Stimulated activated CD4-positive, alpha-beta T cell treated with anti-CD3 and anti-CD28 coated beads, TNF-alpha, amount 100 ng/mL, for 24 hours (primary cell): Measurements from ENCODE around the gene PPP2R3A.
"Not testable (repeated sequence)": the region's sequence is repeated elsewhere in the genome, so short reads cannot be mapped to it uniquely, and the experiment has no call there.

Source experiments
- DNase-seq, 3 experiments: peaks; one replicate each; pipeline ENCODE4 v3.0.0-alpha.2; 2020; ENCODE audit warnings: low read depth in 3 of 3

Gene PPP2R3A

GRCh38 chr3:136149667-136150066 lies 184.1 kb downstream of the PPP2R3A start:
- no peak for DNase-seq

GRCh38 chr3:136151219-136151618 lies 185.7 kb downstream of the PPP2R3A start:
- DNase-seq: no peak

- no peak for DNase-seq
These were observed 186.8 kb downstream of the PPP2R3A start for GRCh38 chr3:136152176-136152843.

GRCh38 chr3:136152963-136153362 lies 187.4 kb downstream of the PPP2R3A start:
- no peak for DNase-seq

GRCh38 chr3:136161516-136161915 lies 196.0 kb downstream of the PPP2R3A start:
- no peak for DNase-seq

- no peak for DNase-seq
These were observed 196.8 kb downstream of the PPP2R3A start for GRCh38 chr3:136162322-136162721.

- DNase-seq: not testable (repeated sequence)
These were observed 198.1 kb downstream of the PPP2R3A start for GRCh38 chr3:136163607-136164006.

GRCh38 chr3:136166507-136166906 lies 201.0 kb downstream of the PPP2R3A start:
- no peak for DNase-seq

GRCh38 chr3:136168236-136168635 lies 202.7 kb downstream of the PPP2R3A start:
- not testable (repeated sequence) for DNase-seq

GRCh38 chr3:136171097-136171542 lies 205.6 kb downstream of the PPP2R3A start:
- DNase-seq: no peak

- DNase-seq: no peak
These were observed 208.5 kb downstream of the PPP2R3A start for GRCh38 chr3:136173939-136174490.

GRCh38 chr3:136177876-136178275 lies 212.3 kb downstream of the PPP2R3A start:
- no peak for DNase-seq

GRCh38 chr3:136181741-136182140 lies 216.2 kb downstream of the PPP2R3A start:
- DNase-seq: no peak

- DNase-seq: no peak
These were observed 219.2 kb downstream of the PPP2R3A start for GRCh38 chr3:136184703-136185102.

GRCh38 chr3:136186344-136186743 lies 220.8 kb downstream of the PPP2R3A start:
- no peak for DNase-seq

GRCh38 chr3:136186846-136187245 lies 221.3 kb downstream of the PPP2R3A start:
- DNase-seq: no peak

GRCh38 chr3:136187868-136188267 lies 222.3 kb downstream of the PPP2R3A start:
- no peak for DNase-seq

- no peak for DNase-seq
These were observed 223.5 kb downstream of the PPP2R3A start for GRCh38 chr3:136189043-136189442.

- DNase-seq: no peak
These were observed 224.5 kb downstream of the PPP2R3A start for GRCh38 chr3:136189859-136190617.

GRCh38 chr3:136192195-136192594 lies 226.7 kb downstream of the PPP2R3A start:
- not testable (repeated sequence) for DNase-seq

- no peak for DNase-seq
These were observed 227.3 kb downstream of the PPP2R3A start for GRCh38 chr3:136192831-136193230.

- no peak for DNase-seq
These were observed 227.9 kb downstream of the PPP2R3A start for GRCh38 chr3:136193278-136194054.
